Measurements from ENCODE around the gene MRGPRF.
"Not testable (repeated sequence)": the region's sequence is repeated elsewhere in the genome, so short reads cannot be mapped to it uniquely, and the experiment has no call there.

MRGPRF gene

GRCh38 chr11:69002570-69003231, 10.3 kb downstream of the MRGPRF start:
- peak; percentile 14 for DNase-seq (ENCODE audit: low spot score)

- DNase-seq (ENCODE audit: low spot score): peak; percentile 12
These were observed 10.9 kb downstream of the MRGPRF start for GRCh38 chr11:69002110-69002569.

GRCh38 chr11:69001243-69002081, 11.6 kb downstream of the MRGPRF start:
- no peak for DNase-seq (ENCODE audit: low spot score)

- DNase-seq (ENCODE audit: low spot score): no peak
These were observed 12.2 kb downstream of the MRGPRF start for GRCh38 chr11:69000831-69001242.

- no peak for DNase-seq (ENCODE audit: low spot score)
These were observed 12.7 kb downstream of the MRGPRF start for GRCh38 chr11:69000391-69000790.

GRCh38 chr11:68999748-69000355, 13.2 kb downstream of the MRGPRF start:
- DNase-seq (ENCODE audit: low spot score): not testable (repeated sequence)

- no peak for DNase-seq (ENCODE audit: low spot score)
These were observed 13.8 kb downstream of the MRGPRF start for GRCh38 chr11:68999093-68999747.

GRCh38 chr11:68998390-68998911, 14.6 kb downstream of the MRGPRF start:
- peak; percentile 34 for DNase-seq (ENCODE audit: low spot score)

GRCh38 chr11:68997995-68998348, 15.1 kb downstream of the MRGPRF start:
- no peak for DNase-seq (ENCODE audit: low spot score)

- DNase-seq (ENCODE audit: low spot score): no peak
These were observed 15.7 kb downstream of the MRGPRF start for GRCh38 chr11:68997124-68997994.

- DNase-seq (ENCODE audit: low spot score): no peak
These were observed 16.5 kb downstream of the MRGPRF start for GRCh38 chr11:68996376-68997123.

GRCh38 chr11:68994894-68995285, 18.2 kb downstream of the MRGPRF start:
- no peak for DNase-seq (ENCODE audit: low spot score)

- DNase-seq (ENCODE audit: low spot score): peak; percentile 26
These were observed 18.7 kb downstream of the MRGPRF start for GRCh38 chr11:68994161-68994893.

GRCh38 chr11:68993546-68993945, 19.5 kb downstream of the MRGPRF start:
- DNase-seq (ENCODE audit: low spot score): no peak

- DNase-seq (ENCODE audit: low spot score): peak; percentile 18
These were observed 20.2 kb downstream of the MRGPRF start for GRCh38 chr11:68992743-68993255.

- peak; percentile 10 for DNase-seq (ENCODE audit: low spot score)
These were observed 21.9 kb downstream of the MRGPRF start for GRCh38 chr11:68990995-68991780.

- no peak for DNase-seq (ENCODE audit: low spot score)
These were observed 23.0 kb downstream of the MRGPRF start for GRCh38 chr11:68989936-68990606.

- DNase-seq (ENCODE audit: low spot score): no peak
These were observed 24.6 kb downstream of the MRGPRF start for GRCh38 chr11:68988491-68988890.
